Embryonic facial prominence (tissue), 1 donor: ENCODE data around the gene INTS11.

Source experiments
- DNase-seq: peaks from one replicate; pipeline ENCODE4 v3.0.0-alpha.2; 2016; ENCODE audit errors: extremely low spot score

The INTS11 gene

GRCh38 chr1:1357871-1358432 lies 33.5 kb upstream of the INTS11 start:
- DNase-seq, result no peak

DNA sequence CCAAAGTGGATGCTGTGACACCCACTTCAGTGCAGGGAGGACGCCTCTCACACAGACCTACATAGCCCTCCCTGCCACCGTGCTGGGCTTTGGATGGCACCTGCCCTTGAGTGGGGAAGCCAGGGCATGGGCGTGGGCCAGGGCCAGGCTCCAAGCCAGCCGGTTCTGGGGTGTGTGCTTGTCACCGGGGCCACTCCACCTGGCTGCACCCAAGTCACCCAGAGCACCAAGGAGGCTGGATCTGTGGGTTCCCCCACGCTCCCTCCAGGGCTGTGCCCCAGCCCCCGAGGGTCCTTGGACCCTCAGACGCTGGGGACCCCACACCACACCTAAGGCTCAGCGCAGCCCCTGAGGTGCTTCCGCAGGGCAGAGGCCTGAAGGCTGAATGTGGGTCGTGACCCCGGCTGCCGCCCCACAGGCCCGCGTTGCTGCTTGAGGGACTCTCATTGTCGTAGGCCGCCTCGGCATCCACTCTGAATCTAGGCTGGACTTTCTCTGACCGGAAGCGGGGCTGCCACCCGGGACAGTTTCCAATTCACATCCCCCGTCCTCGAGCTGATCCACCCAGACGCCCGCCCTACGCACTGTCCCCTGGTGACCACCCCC lies 32.4 kb upstream of the INTS11 start:
- DNase-seq, result no peak

- no peak for DNase-seq
Measured at GRCh38 chr1:1356166-1356795, 31.8 kb upstream of the INTS11 start.

- DNase-seq, result no peak
Measured at GRCh38 chr1:1355416-1355815, 31.0 kb upstream of the INTS11 start.

- no peak for DNase-seq
Measured at GRCh38 chr1:1354271-1355247, 30.1 kb upstream of the INTS11 start.

DNA sequence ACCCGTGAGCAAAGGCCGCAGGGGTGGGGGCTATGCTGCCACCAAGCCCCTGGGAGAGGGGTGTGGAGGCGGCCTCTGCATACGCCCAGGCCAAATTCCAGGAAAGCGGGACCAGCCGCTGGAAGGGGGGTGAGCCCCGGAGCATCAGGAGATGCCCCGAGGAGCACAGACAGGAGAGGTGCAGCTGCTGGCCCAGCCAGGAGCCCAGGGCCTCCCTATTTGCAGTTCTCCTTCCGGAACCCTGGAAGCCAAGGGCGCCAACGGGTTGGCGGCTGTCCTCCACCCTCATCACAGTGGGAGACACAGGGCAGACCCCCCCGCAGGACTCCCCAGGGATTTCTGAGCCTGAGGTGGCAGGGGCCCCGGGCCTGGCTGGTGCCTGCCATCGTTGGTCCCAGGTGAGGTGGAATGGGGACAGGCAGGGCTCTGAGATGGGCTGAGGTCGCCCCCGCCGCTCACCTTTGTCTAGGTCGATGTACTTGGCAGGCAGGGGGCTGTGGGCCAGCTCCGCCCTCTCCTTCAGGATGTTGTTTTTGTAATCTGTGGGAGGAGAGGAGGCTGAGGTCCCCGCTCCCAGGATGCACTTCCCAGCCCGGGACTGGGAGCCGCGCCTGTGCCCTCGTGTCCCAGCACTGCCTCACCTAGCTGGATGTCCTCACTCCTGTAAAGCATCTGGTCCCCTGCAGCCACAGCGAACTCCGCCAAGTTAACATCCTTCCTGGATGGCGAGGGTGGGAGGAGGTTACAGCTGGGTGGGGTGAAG lies 29.1 kb upstream of the INTS11 start:
- DNase-seq, result no peak

DNA sequence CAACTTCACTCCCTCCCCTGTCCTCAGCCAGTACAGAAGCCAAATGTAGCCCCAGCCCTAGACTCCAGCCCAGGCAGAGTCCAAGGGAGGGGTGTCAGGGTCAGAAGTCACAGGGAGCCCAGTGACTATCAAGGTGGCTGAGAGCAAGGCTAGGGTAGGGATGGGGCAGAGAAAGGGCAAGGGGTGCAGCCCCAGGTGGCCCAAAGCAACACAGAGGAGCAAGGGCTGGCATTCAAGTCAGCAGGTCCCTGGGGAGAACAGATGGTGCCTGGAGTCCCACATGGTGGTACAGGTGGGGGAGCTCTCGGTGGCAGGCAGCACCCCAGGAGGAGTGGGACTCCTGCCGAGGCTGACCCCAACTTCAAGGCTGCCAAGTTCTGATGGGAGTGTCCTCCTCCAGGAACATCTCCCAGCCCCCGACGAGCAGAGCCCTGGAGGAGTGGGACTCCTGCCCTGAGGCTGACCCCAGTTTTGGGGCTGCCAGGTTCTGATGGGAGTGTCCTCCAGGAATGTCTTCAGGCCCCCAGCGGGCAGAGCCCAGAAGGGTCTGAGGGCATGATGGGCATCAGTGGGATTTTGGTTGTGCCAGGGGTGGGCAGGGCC lies 28.4 kb upstream of the INTS11 start:
- no peak for DNase-seq

DNA sequence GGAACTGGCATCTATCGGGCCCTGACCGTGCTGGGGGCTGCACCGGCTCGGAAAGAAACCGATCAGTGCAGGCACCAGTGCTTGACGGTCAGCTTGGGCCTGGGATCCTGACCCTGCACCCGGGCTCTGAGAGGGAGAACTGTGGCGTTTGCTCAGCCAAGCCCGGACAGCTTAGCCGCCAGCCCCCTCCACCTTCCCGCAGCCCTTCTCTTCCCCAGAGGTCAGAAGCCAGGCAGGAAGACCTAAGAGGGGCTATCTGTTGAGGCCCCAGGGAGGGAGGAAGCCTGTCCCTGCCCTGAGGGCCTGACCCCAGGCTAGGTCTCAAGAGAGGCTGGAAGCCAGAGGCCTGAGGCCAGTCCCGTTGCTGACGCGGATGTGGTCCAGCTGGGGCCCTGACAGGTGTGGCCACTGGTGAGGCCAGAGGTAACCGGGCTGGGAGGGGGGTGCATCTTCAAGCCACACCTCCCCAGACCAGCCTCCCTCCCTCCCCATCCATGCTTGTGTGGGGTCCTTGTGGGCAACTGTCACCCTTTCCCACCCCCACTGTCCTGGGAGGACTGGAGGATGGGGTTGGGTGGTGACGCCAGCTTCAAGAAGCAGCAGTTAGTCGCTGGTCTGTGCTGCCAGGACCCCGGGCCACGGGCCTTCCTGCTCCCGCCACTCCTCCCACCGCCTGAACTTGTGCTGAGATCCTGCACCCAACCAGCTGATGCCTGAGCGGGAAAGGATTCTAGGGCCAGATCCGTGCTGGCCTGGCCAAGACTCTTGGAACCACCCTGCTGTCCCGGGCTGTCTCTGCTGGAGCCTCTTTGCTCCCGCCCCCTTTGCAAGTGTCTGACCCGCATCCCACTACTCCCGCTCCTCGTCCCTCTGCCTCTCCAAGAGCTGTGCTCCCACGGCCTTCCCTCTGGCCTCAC lies 27.3 kb upstream of the INTS11 start:
- no peak for DNase-seq

GRCh38 chr1:1349256-1350012 lies 25.0 kb upstream of the INTS11 start, which contains the start of gene DVL1:
TSS of gene DVL1 (minus strand) at chr1:1349418. CDS start at chr1:1349065, 353 bp downstream.
- no peak for DNase-seq

GRCh38 chr1:1348420-1349255 lies 24.2 kb upstream of the INTS11 start:
- DNase-seq, result no peak

DNA sequence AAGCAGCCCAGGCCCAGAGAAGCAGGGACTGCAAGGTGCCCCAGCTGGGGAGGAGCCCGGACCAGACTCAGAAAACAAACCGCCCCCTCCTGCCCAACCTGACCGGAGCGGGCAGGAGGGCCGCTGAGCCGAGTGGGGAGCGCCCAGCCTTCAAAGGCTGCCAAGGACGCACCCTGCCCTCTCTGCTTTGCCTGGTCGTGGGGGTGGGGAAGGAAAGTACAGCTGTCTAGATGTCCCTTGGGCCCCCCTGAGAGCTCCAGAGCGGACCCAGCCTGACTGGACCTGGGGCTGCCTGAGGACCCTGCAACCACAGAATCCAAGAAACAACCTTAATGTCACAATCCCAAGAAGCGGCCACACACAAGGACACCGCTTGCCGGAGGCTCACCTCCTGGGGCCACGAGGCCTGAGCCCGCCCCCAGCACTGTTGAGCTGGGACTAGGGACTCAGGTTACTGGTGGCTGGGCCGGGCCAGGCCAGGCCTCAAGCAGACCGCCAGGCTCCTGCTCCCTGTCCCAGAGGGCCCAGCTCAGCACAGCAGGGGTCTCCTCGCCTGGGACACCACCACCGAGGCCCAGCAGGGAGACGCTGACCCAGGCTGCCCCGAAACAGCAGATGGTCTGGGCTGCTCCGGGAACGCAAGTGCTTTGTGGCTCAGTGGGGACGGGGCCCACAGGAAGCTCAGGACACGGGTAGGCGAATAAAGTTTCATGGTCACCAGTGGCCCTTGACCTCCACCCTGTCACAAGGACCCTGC lies 23.4 kb upstream of the INTS11 start:
- DNase-seq, result no peak

DNA sequence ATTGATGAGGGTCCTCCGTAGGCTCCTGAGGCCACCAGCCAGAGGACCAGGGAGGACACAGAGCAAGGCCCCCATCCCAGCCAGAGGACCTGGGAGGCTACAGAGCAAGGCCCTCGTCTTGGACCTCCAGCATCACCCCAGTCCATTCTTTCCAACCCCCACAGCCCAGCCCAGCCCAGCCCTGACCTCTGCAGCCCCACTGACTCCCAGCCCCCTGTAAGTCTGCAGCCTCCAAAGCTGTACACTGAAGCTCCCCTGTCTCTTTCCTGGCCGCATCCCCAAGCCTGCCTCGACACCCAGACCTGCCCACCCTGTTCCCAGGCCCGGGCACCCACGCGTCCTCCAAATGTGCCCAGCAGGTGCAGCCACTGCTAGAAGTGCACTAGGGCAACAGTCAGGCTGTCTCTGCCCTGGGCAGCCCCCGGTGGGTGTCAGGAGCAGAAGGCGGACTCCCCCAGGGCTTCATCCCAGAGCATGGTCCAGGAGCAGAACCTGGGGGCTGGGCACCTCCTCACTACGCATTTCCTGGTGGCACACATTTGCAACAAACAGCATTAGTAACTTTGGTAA lies 22.7 kb upstream of the INTS11 start:
- no peak for DNase-seq

GRCh38 chr1:1346501-1346890 lies 22.0 kb upstream of the INTS11 start:
- no peak for DNase-seq

DNA sequence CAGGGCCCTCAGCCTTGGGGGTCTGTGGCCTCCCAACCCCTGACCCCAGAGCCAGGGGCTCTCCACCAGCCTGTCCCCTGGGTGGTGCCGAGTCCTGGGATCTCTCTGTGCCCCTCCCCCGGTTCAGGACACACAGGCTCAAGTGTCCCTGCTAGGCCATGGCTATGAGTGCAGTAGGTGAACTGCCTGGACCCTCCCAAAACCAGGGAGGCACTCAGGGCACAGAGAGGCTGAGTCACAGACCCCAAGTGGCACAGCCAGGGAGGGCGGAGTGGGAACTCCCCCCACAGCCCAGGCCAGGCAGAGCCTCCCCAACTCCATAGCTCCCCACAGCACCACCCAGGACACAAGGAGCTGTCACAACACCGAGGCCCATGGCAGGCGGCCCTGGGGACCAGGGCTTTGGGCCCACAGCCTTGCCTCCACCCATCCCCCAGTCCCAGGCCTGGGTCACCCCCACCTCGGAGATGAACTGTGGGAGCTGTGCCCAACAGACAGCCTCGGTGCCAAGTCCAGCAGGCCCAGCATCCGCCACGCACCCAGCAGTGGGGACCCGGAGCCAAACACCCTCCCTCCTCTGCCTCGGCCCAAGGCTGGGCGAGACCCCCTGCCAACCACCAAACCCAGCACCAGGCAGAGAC lies 21.5 kb upstream of the INTS11 start:
- no peak for DNase-seq

DNA sequence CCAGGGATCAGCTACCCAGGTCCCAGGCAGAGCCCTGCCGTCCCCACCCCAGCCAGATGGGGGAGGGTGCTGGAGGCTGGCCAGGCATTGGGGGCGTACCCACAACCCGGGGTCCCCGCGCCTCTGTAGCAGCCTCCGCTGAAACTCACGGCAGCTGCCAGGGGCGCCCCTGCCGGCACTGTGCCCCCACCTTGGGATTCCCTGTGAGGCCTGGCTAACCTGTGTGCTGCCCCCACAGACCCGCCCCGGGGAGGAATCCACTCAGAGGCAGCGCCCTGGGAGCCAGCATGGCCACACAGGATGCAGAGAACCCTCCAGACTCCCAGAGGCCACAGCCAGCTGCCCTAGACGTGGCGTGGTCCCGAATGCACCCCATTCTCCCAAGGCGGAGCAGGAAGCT lies 20.9 kb upstream of the INTS11 start:
- no peak for DNase-seq

DNA sequence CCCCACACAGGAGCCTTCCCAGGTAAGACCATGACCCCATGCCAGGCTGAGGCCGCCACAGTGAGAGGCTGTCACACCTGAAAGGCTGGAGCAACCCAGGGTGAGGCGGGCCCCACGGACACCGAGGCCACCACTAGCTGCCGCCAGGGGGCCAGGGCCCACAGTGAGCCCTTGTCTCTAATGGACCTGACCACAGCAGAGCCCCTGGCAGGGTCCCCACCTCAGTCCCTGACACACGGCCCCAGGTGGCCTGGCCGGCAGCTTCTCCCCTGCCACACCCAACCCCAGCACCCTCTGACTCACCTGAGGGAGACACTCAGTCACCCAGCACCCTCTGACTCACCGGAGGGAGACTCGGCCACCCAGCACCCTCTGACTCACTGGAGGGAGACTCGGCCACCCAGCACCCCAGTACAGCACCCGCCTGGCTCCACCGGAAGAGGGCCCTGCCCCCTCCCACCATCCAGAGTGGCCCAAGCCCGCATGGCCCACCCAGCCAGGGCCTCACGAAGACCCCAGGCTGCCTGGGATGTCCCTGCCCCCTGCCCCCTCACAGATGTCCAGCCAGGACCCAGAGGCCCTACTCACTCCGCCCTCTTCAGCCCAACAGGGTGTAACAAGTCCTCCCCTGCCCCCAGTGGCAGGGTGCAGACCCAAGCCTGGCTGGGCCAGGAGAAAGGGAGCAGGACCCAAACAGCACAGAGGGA lies 20.3 kb upstream of the INTS11 start:
- no peak for DNase-seq
